Fibroblast of pulmonary artery (primary cell): ENCODE results near the gene MRPS21.

Source experiments
- DNase-seq: peaks from one replicate; pipeline ENCODE4 v3.0.0-alpha.2; 2010; ENCODE audit warnings: low read depth
- H3K4me3 ChIP-seq: replicated peaks from 2 replicates; pipeline ENCODE4 v1.5.1; 2011; ENCODE audit warnings: low read depth, mild to moderate bottlenecking, control low read depth, low read length, moderate library complexity
- CTCF ChIP-seq: IDR thresholded peaks from 2 replicates; pipeline ENCODE4 v1.5.1; 2011; ENCODE audit warnings: mild to moderate bottlenecking, control low read depth, low read length, inconsistent platforms; ENCODE audit errors: missing control alignments

Gene MRPS21

GRCh38 chr1:150293433-150294253 is at the start of gene MRPS21:
MRPS21 (plus strand) TSS chr1:150293861; CDS start chr1:150294367, 506 bp downstream.
- DNase-seq, result peak; percentile 94
- TF ChIP-seq CTCF, result no peak
- peak within 1 kb of the TSS; percentile 80 for H3K4me3 ChIP-seq

GRCh38 chr1:150249936-150250335 is 43.7 kb upstream of the MRPS21 start:
- no peak for TF ChIP-seq CTCF
- DNase-seq, result no peak
- H3K4me3 ChIP-seq, result no peak overlapping the region

- TF ChIP-seq CTCF, result no peak
- H3K4me3 ChIP-seq, result no peak overlapping the region
- no peak for DNase-seq
Observed at GRCh38 chr1:150256198-150256553, 37.5 kb upstream of the MRPS21 start.

GRCh38 chr1:150256554-150257341 is 36.9 kb upstream of the MRPS21 start:
- H3K4me3 ChIP-seq, result no peak overlapping the region
- no peak for TF ChIP-seq CTCF
- no peak for DNase-seq

- TF ChIP-seq CTCF, result no peak
- H3K4me3 ChIP-seq, result no peak within 1 kb of the TSS
Observed at GRCh38 chr1:150257624-150258585, 35.8 kb upstream of the MRPS21 start, which contains the start of gene CA14. CA14 (plus strand) TSS chr1:150257774; CDS start chr1:150258129, 355 bp downstream.

GRCh38 chr1:150259217-150259616 is 34.4 kb upstream of the MRPS21 start:
- DNase-seq, result no peak
- no peak for TF ChIP-seq CTCF
- no peak overlapping the region for H3K4me3 ChIP-seq

More at GRCh38 chr1:150257624-150258585, 35.8 kb upstream of the MRPS21 start, which contains the start of gene CA14:
- DNase-seq, result no peak
